K562 (cell line): ENCODE measurements around the gene CNTN5. TPM values are rescaled to one million over a fixed set of nuclear protein-coding genes. Genes with fewer than 3 reads are reported as not detected.

Experiments
- ATAC-seq: fragments of 200-7000 bp; cut with Tn5 transposase; 3 replicates; pipeline ENCODE4 v1.9.1; 2020; ENCODE audit warnings: moderate library complexity
- BruUV-seq: library from RNA; stranded (reverse); fragments of 400-500 nt; replicated peaks from 2 replicates; lab custom pipeline; 2021; lab: Mats Ljungman, UMichigan
- CTCF ChIA-PET: fragments of 300-600 bp; formaldehyde crosslinking; extraction: SDS; loops from one replicate; lab custom pipeline; 2021; ENCODE audit warnings: low intra/inter-chr PET ratio; lab: Yijun Ruan, JAX
- POLR2A ChIA-PET: fragments of 300-600, 350-650 bp; sonication (Branson Sonifier 250); formaldehyde crosslinking; extraction: SDS; loops from one replicate; lab custom pipeline; 2021; ENCODE audit warnings: antibody characterized with exemption, inconsistent platforms; lab: Yijun Ruan, JAX
- DNase-seq, 4 experiments: peaks; one replicate each; pipeline versions ENCODE4 v3.0.0 to v3.0.0-alpha.2; 2011 to 2018; ENCODE audit warnings: low spot score in 3 of 4, mixed read lengths in 3 of 4; ENCODE audit errors: extremely low read depth in 1 of 4
- FAIRE-seq: peaks from 2 replicates; lab custom pipeline; 2011; peaks lifted over from hg19 to GRCh38; lab: Jason Lieb, UNC
- H2AFZ ChIP-seq: 2 replicates; pipeline ENCODE4 v1.6.0; 2011; ENCODE audit warnings: low read depth, low read length, control low read depth, inconsistent platforms
- H3K27ac ChIP-seq: fragments of 200-600 bp; 3 replicates; pipeline ENCODE4 v1.8.0; 2011; ENCODE audit warnings: low read depth, mild to moderate bottlenecking, control low read depth, inconsistent platforms, low read length, moderate library complexity, mixed read lengths; ENCODE audit errors: extremely low read depth
- H3K27me3 ChIP-seq, 2 experiments: fragments of 300-600 bp in 1 of 2; 2 replicates in 1 of 2; 3 replicates in 1 of 2; pipeline versions ENCODE4 v1.6.0 to v1.8.0; 2011; ENCODE audit warnings: inconsistent platforms in 2 of 2, low read length in 2 of 2, mild to moderate bottlenecking in 1 of 2, mixed read lengths in 1 of 2, moderate library complexity in 1 of 2; ENCODE audit not compliant: control insufficient read depth in 2 of 2, insufficient read depth in 2 of 2
- H3K36me3 ChIP-seq: fragments of 300-600 bp; 3 replicates; pipeline ENCODE4 v1.8.0; 2011; ENCODE audit warnings: mild to moderate bottlenecking, low read length, inconsistent platforms; ENCODE audit not compliant: control insufficient read depth, insufficient read depth
- H3K4me1 ChIP-seq, 2 experiments: fragments of 200-600 bp in 1 of 2; replicated peaks in 1 of 2; 2 replicates in 1 of 2; 3 replicates in 1 of 2; pipeline versions ENCODE4 v1.5.1 to v1.8.0; 2011; ENCODE audit warnings: inconsistent platforms in 2 of 2, low read length in 2 of 2, mild to moderate bottlenecking in 1 of 2, mixed read lengths in 1 of 2, moderate library complexity in 1 of 2; ENCODE audit not compliant: control insufficient read depth in 2 of 2, insufficient read depth in 2 of 2
- H3K4me2 ChIP-seq: 2 replicates; pipeline ENCODE4 v1.6.1; 2011; ENCODE audit warnings: low read length, control low read depth, inconsistent platforms, mixed read lengths; ENCODE audit not compliant: insufficient read depth
- H3K4me3 ChIP-seq: fragments of 200-600 bp; sonication (generic), shearing (Covaris generic); 2 replicates; pipeline ENCODE4 v1.5.1; 2016; ENCODE audit warnings: control low read depth, inconsistent platforms
- H3K79me2 ChIP-seq: fragments of 200-600 bp; 3 replicates; pipeline ENCODE4 v1.8.0; 2011; ENCODE audit warnings: low read length, inconsistent platforms; ENCODE audit not compliant: control insufficient read depth, insufficient read depth
- H3K9ac ChIP-seq, 2 experiments: 2 replicates each; pipeline versions ENCODE4 v1.6.0 to v1.6.1; 2011; ENCODE audit warnings: low read depth in 2 of 2, low read length in 2 of 2, control low read depth in 1 of 2, inconsistent platforms in 1 of 2, mild to moderate bottlenecking in 1 of 2, mixed read lengths in 1 of 2; ENCODE audit not compliant: insufficient read depth in 1 of 2
- H3K9me1 ChIP-seq: one replicate; pipeline ENCODE4 v1.6.0; 2011; ENCODE audit warnings: inconsistent platforms, mild to moderate bottlenecking, low read length, moderate library complexity; ENCODE audit not compliant: control insufficient read depth, insufficient read depth
- H3K9me3 ChIP-seq: replicated peaks from 2 replicates; pipeline ENCODE4 v1.5.1; 2011; ENCODE audit warnings: low read depth, low read length, inconsistent platforms; ENCODE audit not compliant: control insufficient read depth, insufficient read depth
- H4K20me1 ChIP-seq: replicated peaks from 2 replicates; pipeline ENCODE4 v1.6.1; 2011; ENCODE audit warnings: low read length, inconsistent platforms, mixed read lengths; ENCODE audit not compliant: control insufficient read depth, insufficient read depth
- ATF1 ChIP-seq, 2 experiments: fragments of 450-650 bp in 1 of 2; IDR thresholded peaks; 2 replicates each; pipeline ENCODE4 v1.6.1; 2016; ENCODE audit warnings: missing compliant biosample characterization in 1 of 2, missing genetic modification characterization in 1 of 2
- ATF3 ChIP-seq, 2 experiments: fragments of 450-650 bp in 1 of 2; sonication (generic) in 1 of 2; formaldehyde crosslinking in 1 of 2; IDR thresholded peaks in 1 of 2; conservative IDR thresholded peaks in 1 of 2; 2 replicates each; pipeline versions ENCODE4 v1.6.1 to v1.8.1; 2016 to 2023; ENCODE audit warnings: mild to moderate bottlenecking in 2 of 2, moderate library complexity in 2 of 2, inconsistent platforms in 1 of 2, missing genetic modification reagents in 1 of 2
- C11orf30 ChIP-seq: fragments of 450-650 bp; IDR thresholded peaks from 2 replicates; pipeline ENCODE4 v1.6.1; 2016; ENCODE audit warnings: low read depth, mild to moderate bottlenecking
- CCAR2 ChIP-seq: fragments of 200-400 bp; formaldehyde crosslinking; IDR thresholded peaks from 2 replicates; pipeline ENCODE4 v1.6.1; 2017; ENCODE audit warnings: mild to moderate bottlenecking, low read depth, low read length
- COPS2 ChIP-seq: fragments of 450-650 bp; conservative IDR thresholded peaks from 2 replicates; pipeline ENCODE4 v1.6.1; 2016; ENCODE audit warnings: mild to moderate bottlenecking, moderate library complexity
- FOXK2 ChIP-seq, 2 experiments: fragments of 450-650 bp; IDR thresholded peaks in 1 of 2; conservative IDR thresholded peaks in 1 of 2; 2 replicates each; pipeline ENCODE4 v1.6.1; 2016; ENCODE audit warnings: low read depth in 2 of 2, mild to moderate bottlenecking in 1 of 2
- HMGXB4 ChIP-seq: sonication (generic); formaldehyde crosslinking; IDR thresholded peaks from 2 replicates; pipeline ENCODE4 v1.8.1; 2023; ENCODE audit warnings: mild to moderate bottlenecking, missing genetic modification reagents
- KDM4B ChIP-seq, 2 experiments: fragments of 450-650 bp in 1 of 2; sonication (generic) in 1 of 2; IDR thresholded peaks; 2 replicates each; pipeline ENCODE4 v1.6.1; 2016 to 2017; ENCODE audit warnings: borderline replicate concordance in 2 of 2, antibody characterized with exemption in 1 of 2, low read depth in 1 of 2, mild to moderate bottlenecking in 1 of 2
- NCOA6 ChIP-seq: fragments of 450-650 bp; IDR thresholded peaks from 2 replicates; pipeline ENCODE4 v1.6.1; 2017; ENCODE audit warnings: mild to moderate bottlenecking
- PTTG1 ChIP-seq: fragments of 450-650 bp; IDR thresholded peaks from 2 replicates; pipeline ENCODE4 v1.6.1; 2016; ENCODE audit warnings: low read depth, mild to moderate bottlenecking, missing genetic modification characterization, missing compliant biosample characterization
- STAT5A ChIP-seq: IDR thresholded peaks from 2 replicates; pipeline ENCODE4 v1.6.1; 2012; ENCODE audit warnings: low read length, inconsistent platforms, borderline replicate concordance
- TSC22D4 ChIP-seq: fragments of 450-650 bp; IDR thresholded peaks from 2 replicates; pipeline ENCODE4 v1.6.1; 2016; ENCODE audit warnings: missing genetic modification characterization, missing biosample characterization, control low read depth
- ZMIZ1 ChIP-seq, 2 experiments: fragments of 150-350 bp in 1 of 2; IDR thresholded peaks; 2 replicates each; pipeline ENCODE4 v1.6.1; 2012 to 2016; ENCODE audit warnings: low read depth in 2 of 2, low read length in 2 of 2, mild to moderate bottlenecking in 1 of 2, moderate library complexity in 1 of 2
- ZNF165 ChIP-seq: fragments of 250-450 bp; sonication (Bioruptor Pico); IDR thresholded peaks from 2 replicates; pipeline ENCODE4 v1.4.0; 2020; ENCODE audit warnings: borderline replicate concordance
- ZNF584 ChIP-seq: fragments of 200-800 bp; sonication (Bioruptor generic); IDR thresholded peaks from 2 replicates; pipeline ENCODE4 v1.6.1; 2016; ENCODE audit warnings: low read depth, mild to moderate bottlenecking, missing genetic modification characterization, missing compliant biosample characterization
- ZNF764 ChIP-seq: fragments of 250-450 bp; sonication (Bioruptor Pico); IDR thresholded peaks from 2 replicates; pipeline ENCODE4 v1.4.0; 2020; ENCODE audit warnings: low read depth, mild to moderate bottlenecking, moderate library complexity
- WGBS: fragments of 100-300 bp; shearing (Covaris generic); methylation state at CpG from one replicate; pipeline ENCODE4 v1.1.6; 2016; ENCODE audit warnings: low coverage, mixed read lengths; ENCODE audit not compliant: insufficient coverage; ENCODE audit errors: missing lambda C conversion rate; 5-methylcytosine and 5-hydroxymethylcytosine counted together
- in situ Hi-C: fragments of 300-500 bp; cut with MboI; formaldehyde crosslinking; loops from 4 replicates; pipeline ENCODE4 v1.15.0; 2018; ENCODE audit warnings: inconsistent platforms, mixed read lengths
- intact Hi-C: fragments of 100-400 bp; cut with micrococcal nuclease; formaldehyde crosslinking; loops from 2 replicates; pipeline ENCODE4 v1.14.2; 2022
- polyA plus RNA-seq, 8 experiments: library from polyadenylated mRNA; depleted of rRNA in 4 of 8; stranded (reverse) in 5 of 8; unstranded in 3 of 8; fragments of >200 nt; fragmentation: Nextera tagmentation in 2 of 8; fragmentation: Illumina TruSeq in 1 of 8; extraction: Ambion mirVana in 2 of 8; extraction: Trizol in 1 of 8; gene quantifications; 2 replicates each; pipeline versions ENCODE4 v1.2.1 to v1.2.3, GENCODE V29; 2011 to 2014; ENCODE audit warnings: inconsistent platforms in 1 of 8, missing spikeins in 1 of 8
- total RNA-seq, 7 experiments: library from RNA; depleted of rRNA in 6 of 7; stranded (reverse); fragments of >200 nt in 6 of 7; fragmentation: Illumina TruSeq in 2 of 7; extraction: Trizol in 2 of 7; gene quantifications; 2 replicates each; pipeline versions ENCODE4 v1.2.1 to v1.2.3, GENCODE V29; 2011 to 2021; ENCODE audit warnings: low replicate concordance in 1 of 7

CNTN5 gene
- total and polyA plus RNA-seq, 9 of the 15 experiments (the other 6 are each of a cell fraction or from before 2014, with no cell fraction given): 0.03 TPM; not detected in 8

- TF ChIP-seq KDM4B (IDR thresholded peaks at IDR 0.05; ENCODE audit: borderline replicate concordance in 2 of 2, low read depth in 1 of 2) (no peak), ATF3 (IDR thresholded peaks at IDR 0.05) (no peak), ATF3 (CRISPR knock-in tag; conservative IDR thresholded peaks at IDR 0.05) (no peak), COPS2 (no peak), PTTG1 (tag) (no peak), FOXK2 (conservative IDR thresholded peaks at IDR 0.05 in 1 of 2, IDR thresholded peaks at IDR 0.05 in 1 of 2; ENCODE audit: low read depth in 2 of 2) (no peak), C11orf30 (no peak)
These were observed 1200.1 kb downstream of the CNTN5 start (continued) for GRCh38 chr11:100220801-100221200.

GRCh38 chr11:100221791-100222190, 1201.0 kb downstream of the CNTN5 start:
- WGBS: 0% methylated on average over 2 of the region's 2 CpGs
- no peaks in the 10 kb centered on the region for H3K4me1 ChIP-seq
- H3K9ac ChIP-seq: no peak overlapping the region
- no peaks in the 10 kb centered on the region for H3K27me3 ChIP-seq
- BruUV-seq: no TSS peak
- in situ Hi-C loops (no loop called here), intact Hi-C loops (no loop called here)
- H3K79me2 ChIP-seq: no peaks in the 10 kb centered on the region
- H3K4me3 ChIP-seq: no peak overlapping the region
- CTCF ChIA-PET: no interaction called here
- no peak overlapping the region for H3K27ac ChIP-seq
- FAIRE-seq (no peak), ATAC-seq (no peak), DNase-seq (no peak)
- H4K20me1 ChIP-seq: no peaks in the 10 kb centered on the region
- H3K9me1 ChIP-seq: no peaks in the 10 kb centered on the region
- no peaks in the 10 kb centered on the region for H3K36me3 ChIP-seq
- H3K4me2 ChIP-seq: no peak overlapping the region
- H3K9me3 ChIP-seq: no peaks in the 10 kb centered on the region
- POLR2A ChIA-PET: no interaction called here
- no peak overlapping the region for H2AFZ ChIP-seq
- no peak for TF ChIP-seq NCOA6
- TF ChIP-seq CCAR2: no peak
- no peak for TF ChIP-seq ZMIZ1 (IDR thresholded peaks at IDR 0.05; ENCODE audit: low read depth in 2 of 2, low read length in 2 of 2)
- no peak for TF ChIP-seq ATF1 (CRISPR knock-in tag; IDR thresholded peaks at IDR 0.05)
- no peak for TF ChIP-seq ATF1 (tag; IDR thresholded peaks at IDR 0.05)
- no peak for TF ChIP-seq TSC22D4 (tag)
- no peak for TF ChIP-seq ZNF764 (CRISPR knock-in tag)
- no peak for TF ChIP-seq ZNF584 (CRISPR knock-in tag)
- TF ChIP-seq STAT5A: no peak
- TF ChIP-seq HMGXB4: no peak
- TF ChIP-seq ZNF165 (CRISPR knock-in tag): no peak
